Fibroblast of skin of left biceps (primary cell): ENCODE data around the gene SNCA.

Source experiments
- DNase-seq, 2 experiments: peaks; one replicate each; pipeline ENCODE4 v3.0.0-alpha.2; 2013; ENCODE audit warnings: low read depth in 2 of 2

Gene SNCA

GRCh38 chr4:89707467-89707866 lies 129.5 kb downstream of the SNCA start:
- DNase-seq = no peak

- no peak for DNase-seq
These were observed 132.1 kb downstream of the SNCA start for GRCh38 chr4:89704651-89705395.

- no peak for DNase-seq
These were observed 133.0 kb downstream of the SNCA start for GRCh38 chr4:89703829-89704590.

- no peak for DNase-seq
These were observed 136.1 kb downstream of the SNCA start for GRCh38 chr4:89700766-89701423.

GRCh38 chr4:89685690-89686089 lies 151.3 kb downstream of the SNCA start:
- DNase-seq = no peak

- no peak for DNase-seq
These were observed 151.7 kb downstream of the SNCA start for GRCh38 chr4:89685277-89685676.

GRCh38 chr4:89684536-89684935 lies 152.4 kb downstream of the SNCA start:
- DNase-seq = no peak

GRCh38 chr4:89682808-89683207 lies 154.2 kb downstream of the SNCA start:
- no peak for DNase-seq

GRCh38 chr4:89681671-89682070 lies 155.3 kb downstream of the SNCA start:
- DNase-seq = no peak

GRCh38 chr4:89681219-89681618 lies 155.7 kb downstream of the SNCA start:
- DNase-seq = no peak

- no peak for DNase-seq
These were observed 162.0 kb downstream of the SNCA start for GRCh38 chr4:89674876-89675459.
